Measurements from ENCODE around the gene MLPH. TPM values are rescaled to one million over a fixed set of nuclear protein-coding genes. Genes with fewer than 3 reads are reported as not detected.

Gene MLPH
- total RNA-seq, 1 donor from 2014 or later = not detected

DNA sequence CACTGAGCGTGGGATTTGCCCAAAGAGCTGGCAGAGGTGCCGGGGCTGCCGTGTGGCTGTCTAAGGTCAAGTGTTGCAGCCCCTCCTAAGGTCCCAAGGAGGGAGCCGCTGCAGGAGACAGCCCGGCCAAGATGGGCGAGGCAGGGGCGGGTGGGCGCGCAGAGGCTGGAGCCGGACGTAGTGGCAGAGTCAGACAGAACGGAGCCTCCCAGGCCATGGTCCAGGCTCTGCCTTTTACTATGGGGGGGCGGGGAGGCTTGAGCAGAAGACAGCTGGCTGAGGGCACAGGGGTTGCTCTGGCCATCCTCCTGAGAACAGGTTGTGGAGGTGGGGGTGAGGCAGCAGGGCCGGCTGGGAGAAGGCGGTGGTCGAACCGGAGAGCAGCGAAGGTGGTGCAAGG lies 51.9 kb downstream of the MLPH start:
- Mint-ChIP-seq H3K4me1 (ENCODE audit: low read depth) (no peaks in the 10 kb centered on the region), H3K36me3 (ENCODE audit: low read depth) (no peaks in the 10 kb centered on the region), H3K27me3 (ENCODE audit: low read depth) (no peaks in the 10 kb centered on the region), H3K27ac (no peak overlapping the region), H3K4me3 (ENCODE audit: low read depth) (no peak overlapping the region), H3K9me3 (no peaks in the 10 kb centered on the region)
- intact Hi-C loops (cut with micrococcal nuclease) = no loop called here
- DNase-seq (ENCODE audit: low spot score) = no peak

DNA sequence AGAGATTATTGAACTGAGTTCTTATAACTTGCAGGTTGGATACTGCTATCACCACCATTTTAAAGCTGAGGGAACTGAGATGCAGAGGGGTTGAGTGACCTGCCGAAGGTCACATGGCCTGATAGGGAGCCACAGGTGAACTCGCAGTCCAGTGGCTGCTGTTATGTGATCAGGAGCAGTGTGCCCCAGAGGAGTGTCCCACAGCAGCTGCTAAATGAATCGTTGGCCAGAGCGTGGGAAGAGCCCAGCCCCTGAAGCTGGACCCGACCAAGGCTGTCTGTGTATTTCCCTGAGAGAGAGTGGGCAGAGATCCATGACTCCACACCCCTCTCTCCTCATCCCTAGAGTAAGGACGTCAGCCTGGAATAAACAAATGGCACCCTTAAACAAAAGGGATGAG lies 52.6 kb downstream of the MLPH start:
- Mint-ChIP-seq H3K4me1 (ENCODE audit: low read depth) (no peaks in the 10 kb centered on the region), H3K27me3 (ENCODE audit: low read depth) (no peaks in the 10 kb centered on the region), H3K4me3 (ENCODE audit: low read depth) (no peak overlapping the region), H3K9me3 (no peaks in the 10 kb centered on the region), H3K27ac (no peak overlapping the region), H3K36me3 (ENCODE audit: low read depth) (no peaks in the 10 kb centered on the region)
- intact Hi-C loops (cut with micrococcal nuclease) = no loop called here
- DNase-seq (ENCODE audit: low spot score) = no peak

DNA sequence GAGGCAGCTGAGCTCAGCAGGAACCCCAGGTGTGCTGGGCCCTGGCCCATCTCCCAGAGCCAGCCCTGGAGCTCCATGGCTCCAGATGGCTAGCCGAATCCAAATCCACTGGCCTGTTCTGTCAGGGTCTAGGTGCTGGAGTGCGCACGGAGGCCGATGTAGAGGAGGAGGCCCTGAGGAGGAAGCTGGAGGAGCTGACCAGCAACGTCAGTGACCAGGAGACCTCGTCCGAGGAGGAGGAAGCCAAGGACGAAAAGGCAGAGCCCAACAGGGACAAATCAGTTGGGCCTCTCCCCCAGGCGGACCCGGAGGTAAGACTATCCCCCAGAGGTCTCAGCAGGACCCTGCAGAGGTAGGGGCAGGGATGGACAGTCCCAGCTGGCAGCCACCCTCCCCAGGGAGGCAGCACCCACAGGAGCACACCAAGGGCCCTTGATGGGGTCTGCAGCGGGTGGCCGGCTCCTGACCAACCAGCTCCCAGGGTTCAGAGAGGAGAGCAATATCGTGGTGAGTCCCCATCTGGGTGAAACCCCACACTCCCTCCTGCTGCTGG lies 53.2 kb downstream of the MLPH start:
- no peak for DNase-seq (ENCODE audit: low spot score)
- Mint-ChIP-seq H3K36me3 (ENCODE audit: low read depth) (no peaks in the 10 kb centered on the region), H3K4me3 (ENCODE audit: low read depth) (no peak overlapping the region)

DNA sequence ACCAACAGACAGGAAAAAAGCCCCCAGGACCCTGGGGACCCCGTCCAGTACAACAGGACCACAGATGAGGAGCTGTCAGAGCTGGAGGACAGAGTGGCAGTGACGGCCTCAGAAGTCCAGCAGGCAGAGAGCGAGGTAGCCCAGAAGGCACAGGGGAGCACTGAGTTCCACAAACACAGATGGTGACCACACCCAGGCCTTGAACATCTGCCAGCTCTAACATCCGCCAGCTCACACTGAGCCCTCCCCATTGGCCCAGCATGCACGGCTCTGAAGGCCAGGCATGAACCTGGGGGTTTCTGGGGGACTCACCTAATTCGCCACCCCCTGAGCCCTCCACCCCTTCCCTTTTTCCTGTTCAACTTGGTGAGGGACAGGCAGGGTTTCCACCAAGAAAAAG lies 53.8 kb downstream of the MLPH start:
- Mint-ChIP-seq H3K27ac (no peak overlapping the region), H3K9me3 (no peaks in the 10 kb centered on the region), H3K36me3 (ENCODE audit: low read depth) (no peaks in the 10 kb centered on the region), H3K4me3 (ENCODE audit: low read depth) (no peak overlapping the region), H3K27me3 (ENCODE audit: low read depth) (no peaks in the 10 kb centered on the region), H3K4me1 (ENCODE audit: low read depth) (no peaks in the 10 kb centered on the region)
- intact Hi-C loops (cut with micrococcal nuclease) = no loop called here
- no peak for DNase-seq (ENCODE audit: low spot score)

More for the DNA sequence above, 53.2 kb downstream of the MLPH start:
- H3K9me3 Mint-ChIP-seq = no peaks in the 10 kb centered on the region
- H3K4me1 Mint-ChIP-seq (ENCODE audit: low read depth) = no peaks in the 10 kb centered on the region
- intact Hi-C loops (cut with micrococcal nuclease) = no loop called here
- H3K27me3 Mint-ChIP-seq (ENCODE audit: low read depth) = no peaks in the 10 kb centered on the region
- H3K27ac Mint-ChIP-seq = no peak overlapping the region

DNA sequence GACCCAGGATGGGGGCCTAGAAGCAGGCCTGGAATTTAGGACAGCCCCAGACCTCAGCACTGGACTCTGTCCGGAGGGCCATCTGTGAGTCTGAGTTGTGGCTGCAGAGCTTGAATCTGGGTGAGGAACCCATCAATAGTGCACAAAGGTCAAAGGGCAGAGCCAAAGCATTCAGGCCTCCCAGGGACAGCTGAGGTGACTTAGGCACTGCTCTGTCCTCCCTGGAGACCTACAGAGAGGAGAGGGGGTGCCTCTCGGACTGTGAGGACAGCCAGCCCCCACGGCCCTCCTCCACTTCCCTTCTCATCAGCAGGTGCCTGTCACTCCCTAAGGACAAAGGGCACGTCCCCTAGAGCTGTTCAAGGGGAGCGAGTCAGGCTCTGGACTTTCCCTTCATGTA lies 54.2 kb downstream of the MLPH start:
- Mint-ChIP-seq H3K4me1 (ENCODE audit: low read depth) (no peaks in the 10 kb centered on the region), H3K9me3 (no peaks in the 10 kb centered on the region), H3K36me3 (ENCODE audit: low read depth) (no peaks in the 10 kb centered on the region), H3K27ac (no peak overlapping the region), H3K27me3 (ENCODE audit: low read depth) (no peaks in the 10 kb centered on the region), H3K4me3 (ENCODE audit: low read depth) (no peak overlapping the region)
- intact Hi-C loops (cut with micrococcal nuclease) = no loop called here
- DNase-seq (ENCODE audit: low spot score) = no peak

DNA sequence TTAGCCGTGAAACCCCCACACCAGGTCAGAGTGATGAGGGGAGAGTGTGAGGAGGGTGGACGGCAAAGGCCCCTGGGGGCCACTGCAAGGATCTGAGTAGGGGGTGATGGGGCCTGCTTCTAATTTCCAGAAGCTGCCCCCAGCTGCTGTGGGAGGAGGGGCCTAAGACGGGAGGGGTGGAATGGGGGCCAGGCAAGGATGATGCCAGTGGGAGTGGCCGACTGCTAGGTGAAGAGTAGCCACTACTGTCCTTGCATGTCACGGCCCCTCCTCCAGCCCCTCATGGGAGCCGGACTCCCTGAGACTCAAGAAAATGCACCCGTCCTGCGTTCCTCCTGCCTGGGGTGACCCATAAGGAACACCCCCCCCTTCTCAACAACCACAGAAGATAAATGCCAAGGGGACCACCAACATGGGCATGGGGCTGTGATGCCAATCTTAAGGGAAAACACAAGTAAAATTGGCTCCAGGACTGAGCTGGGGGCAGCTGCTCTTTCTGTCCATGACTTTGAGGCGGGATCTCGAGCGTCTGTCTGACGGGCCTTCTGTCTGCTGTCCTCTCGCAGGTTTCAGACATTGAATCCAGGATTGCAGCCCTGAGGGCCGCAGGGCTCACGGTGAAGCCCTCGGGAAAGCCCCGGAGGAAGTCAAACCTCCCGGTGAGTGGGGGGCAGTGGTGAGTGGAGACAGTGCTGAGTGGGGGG lies 55.1 kb downstream of the MLPH start:
- Mint-ChIP-seq H3K27ac (no peak overlapping the region), H3K4me3 (ENCODE audit: low read depth) (no peak overlapping the region), H3K9me3 (no peaks in the 10 kb centered on the region), H3K4me1 (ENCODE audit: low read depth) (no peaks in the 10 kb centered on the region), H3K36me3 (ENCODE audit: low read depth) (no peaks in the 10 kb centered on the region), H3K27me3 (ENCODE audit: low read depth) (no peaks in the 10 kb centered on the region)
- no peak for DNase-seq (ENCODE audit: low spot score)
- intact Hi-C loops (cut with micrococcal nuclease) = no loop called here

DNA sequence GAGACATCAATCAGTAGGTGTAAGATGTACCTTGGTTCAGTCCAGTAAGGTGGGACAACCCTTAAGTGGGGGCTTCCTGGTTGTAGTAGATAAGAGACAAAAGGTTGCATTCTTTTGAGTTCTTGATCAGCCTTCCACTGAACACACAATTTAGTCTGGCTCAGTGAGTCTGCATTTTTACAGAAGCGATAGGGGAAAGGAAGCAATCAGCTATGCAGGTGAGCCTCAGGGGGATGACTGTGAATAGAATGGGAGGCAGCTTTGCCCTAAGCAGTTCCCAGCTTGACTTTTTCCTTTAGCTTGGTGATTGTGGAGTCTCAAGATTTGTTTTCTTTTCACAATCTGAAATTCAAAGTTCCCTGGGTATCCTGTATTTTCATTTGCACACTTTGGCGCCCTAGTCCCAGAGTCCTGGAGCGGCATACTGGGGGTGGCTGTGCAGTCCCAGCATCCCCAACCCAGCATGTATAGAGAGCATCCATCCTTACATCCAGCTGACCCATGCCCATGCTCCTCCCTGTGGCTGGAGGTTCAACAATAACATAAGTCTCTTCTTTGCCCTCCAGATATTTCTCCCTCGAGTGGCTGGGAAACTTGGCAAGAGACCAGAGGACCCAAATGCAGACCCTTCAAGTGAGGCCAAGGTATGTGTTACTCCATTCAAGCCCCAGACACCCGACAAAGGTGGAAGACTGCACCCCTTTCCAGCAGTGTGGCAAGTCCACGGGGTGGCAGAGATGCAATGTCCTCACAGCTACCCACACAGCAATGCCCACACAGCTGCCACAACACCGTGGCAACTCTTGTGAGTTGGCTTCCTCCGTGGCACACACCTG lies 59.2 kb downstream of the MLPH start:
- Mint-ChIP-seq H3K4me3 (ENCODE audit: low read depth) (no peak overlapping the region), H3K36me3 (ENCODE audit: low read depth) (no peaks in the 10 kb centered on the region), H3K4me1 (ENCODE audit: low read depth) (no peaks in the 10 kb centered on the region), H3K27me3 (ENCODE audit: low read depth) (no peaks in the 10 kb centered on the region), H3K27ac (no peak overlapping the region), H3K9me3 (no peaks in the 10 kb centered on the region)
- intact Hi-C loops (cut with micrococcal nuclease) = no loop called here
- no peak for DNase-seq (ENCODE audit: low spot score)

DNA sequence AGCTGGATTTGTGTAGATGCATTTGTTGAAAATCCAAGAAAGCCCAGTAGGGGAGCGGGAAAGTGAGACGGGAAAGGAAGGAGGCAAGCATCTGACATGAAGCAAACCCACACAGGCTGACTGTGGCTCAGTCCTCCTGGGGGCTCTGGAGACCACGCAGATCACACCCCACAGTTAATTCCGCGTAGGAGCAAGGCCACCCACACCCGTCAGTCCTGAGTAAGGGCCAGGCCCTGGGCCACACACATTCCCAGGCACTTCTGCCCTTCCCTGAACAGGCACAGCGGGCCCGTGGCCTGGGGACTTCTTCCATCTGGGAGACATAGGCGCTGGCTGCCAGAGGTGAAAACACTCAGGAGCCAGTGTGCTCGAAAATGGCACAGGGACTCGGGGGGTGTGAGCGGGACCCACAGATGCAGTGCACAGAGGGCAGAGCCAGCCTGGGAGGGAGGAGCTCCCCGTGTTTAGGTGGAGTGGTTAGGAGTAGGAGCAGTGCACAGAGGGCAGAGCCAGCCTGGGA lies 59.9 kb downstream of the MLPH start:
- H3K36me3 Mint-ChIP-seq (ENCODE audit: low read depth) = no peaks in the 10 kb centered on the region
- no peaks in the 10 kb centered on the region for H3K27me3 Mint-ChIP-seq (ENCODE audit: low read depth)
- H3K4me3 Mint-ChIP-seq (ENCODE audit: low read depth) = no peak overlapping the region
- no peak overlapping the region for H3K27ac Mint-ChIP-seq
- no peaks in the 10 kb centered on the region for H3K9me3 Mint-ChIP-seq
- intact Hi-C loops (cut with micrococcal nuclease) = no loop called here
- no peak for DNase-seq (ENCODE audit: low spot score)
- no peaks in the 10 kb centered on the region for H3K4me1 Mint-ChIP-seq (ENCODE audit: low read depth)

DNA sequence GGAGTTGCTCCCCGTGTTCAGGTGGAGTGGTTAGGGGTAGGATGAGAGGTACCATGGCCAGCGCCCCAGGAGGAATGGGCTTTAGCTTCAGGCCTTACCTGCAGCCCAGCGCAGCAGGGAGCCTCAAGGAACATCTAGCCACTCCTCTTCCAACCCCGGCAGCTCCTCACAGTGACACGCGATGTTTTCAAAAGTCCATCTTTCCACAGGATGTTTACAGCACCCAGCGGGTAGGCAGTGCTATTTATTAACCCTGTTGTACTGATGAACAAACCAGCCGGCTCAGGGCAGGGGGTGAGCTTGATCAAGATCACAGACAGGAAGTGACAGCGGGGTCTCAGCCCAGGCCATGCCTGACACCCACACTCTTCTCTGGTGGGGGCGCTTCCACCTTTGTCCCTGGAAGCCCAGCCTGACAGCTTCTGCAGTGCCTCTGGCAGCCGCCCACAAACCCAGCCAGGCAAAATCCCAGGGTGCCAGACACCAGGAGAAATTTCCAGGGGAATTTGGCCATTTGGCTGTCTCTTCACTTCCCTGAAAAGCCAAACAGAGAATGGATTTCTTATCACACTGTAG lies 60.9 kb downstream of the MLPH start:
- no peak overlapping the region for H3K27ac Mint-ChIP-seq
- no peaks in the 10 kb centered on the region for H3K9me3 Mint-ChIP-seq
- no peaks in the 10 kb centered on the region for H3K4me1 Mint-ChIP-seq (ENCODE audit: low read depth)
- no peaks in the 10 kb centered on the region for H3K27me3 Mint-ChIP-seq (ENCODE audit: low read depth)
- no peaks in the 10 kb centered on the region for H3K36me3 Mint-ChIP-seq (ENCODE audit: low read depth)
- no peak for DNase-seq (ENCODE audit: low spot score)
- intact Hi-C loops (cut with micrococcal nuclease) = no loop called here
- no peak overlapping the region for H3K4me3 Mint-ChIP-seq (ENCODE audit: low read depth)

DNA sequence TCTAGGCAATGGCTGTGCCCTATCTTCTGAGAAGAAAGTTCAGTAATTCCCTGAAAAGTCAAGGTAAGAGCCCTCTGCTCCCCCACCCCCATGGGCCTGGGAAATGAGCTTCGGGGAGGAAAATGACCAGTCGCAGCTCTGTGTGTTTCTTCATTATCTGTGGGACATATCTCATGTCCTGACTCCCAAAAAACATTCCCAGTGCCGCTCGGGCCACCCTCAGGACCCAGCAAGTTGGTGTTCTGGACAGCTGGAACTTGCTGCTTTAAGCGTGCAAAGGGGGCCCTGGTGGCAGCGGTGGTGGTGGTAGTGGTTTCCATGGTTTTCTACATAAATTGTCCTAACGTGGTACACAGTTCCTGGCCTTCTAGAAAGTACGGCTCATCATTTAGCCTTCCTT lies 62.2 kb downstream of the MLPH start:
- Mint-ChIP-seq H3K27ac (no peak overlapping the region), H3K36me3 (ENCODE audit: low read depth) (no peaks in the 10 kb centered on the region), H3K27me3 (ENCODE audit: low read depth) (no peaks in the 10 kb centered on the region), H3K9me3 (no peaks in the 10 kb centered on the region), H3K4me3 (ENCODE audit: low read depth) (no peak overlapping the region), H3K4me1 (ENCODE audit: low read depth) (no peaks in the 10 kb centered on the region)
- no peak for DNase-seq (ENCODE audit: low spot score)
- intact Hi-C loops (cut with micrococcal nuclease) = no loop called here

DNA sequence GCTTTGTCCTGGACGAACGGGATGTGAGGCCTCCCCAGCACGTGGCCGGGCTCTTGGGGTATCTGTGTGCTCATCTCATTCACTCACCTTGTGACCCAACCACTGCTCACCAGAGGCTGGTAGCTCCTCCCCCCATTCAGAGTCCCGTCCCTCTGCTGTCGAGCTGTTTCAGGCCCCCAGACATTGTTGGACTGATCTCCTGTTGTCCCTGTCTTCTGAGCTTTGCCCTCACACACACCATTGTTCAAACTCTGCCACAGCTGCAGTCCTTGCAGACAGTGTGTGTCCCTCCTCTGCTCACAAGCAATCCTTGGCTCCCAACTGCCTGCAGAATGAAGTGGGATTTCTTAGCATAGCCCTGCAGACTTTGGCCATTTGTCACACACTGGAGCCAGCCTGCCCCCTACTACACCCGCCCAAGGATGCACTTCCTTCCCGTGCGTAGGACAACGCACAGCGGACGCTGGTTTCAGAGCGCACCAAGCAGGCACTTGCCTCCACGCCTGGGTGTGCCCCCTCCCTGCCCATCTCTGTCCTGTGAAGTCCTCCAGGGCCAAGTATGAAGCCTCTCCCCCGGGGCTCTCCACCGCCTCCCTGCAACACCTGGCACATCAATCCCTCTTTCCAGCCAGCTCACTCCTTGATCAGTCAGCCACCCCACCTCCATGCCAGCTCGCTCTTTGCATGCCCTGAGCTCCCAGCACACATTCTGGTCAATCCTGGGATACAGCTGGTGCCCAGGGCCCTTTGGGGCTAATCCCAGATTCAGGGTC lies 62.8 kb downstream of the MLPH start:
- DNase-seq (ENCODE audit: low spot score) = no peak
- no peaks in the 10 kb centered on the region for H3K9me3 Mint-ChIP-seq
- intact Hi-C loops (cut with micrococcal nuclease) = no loop called here
- no peak overlapping the region for H3K27ac Mint-ChIP-seq
- no peak overlapping the region for H3K4me3 Mint-ChIP-seq (ENCODE audit: low read depth)
- no peaks in the 10 kb centered on the region for H3K27me3 Mint-ChIP-seq (ENCODE audit: low read depth)
- H3K4me1 Mint-ChIP-seq (ENCODE audit: low read depth) = no peaks in the 10 kb centered on the region
- H3K36me3 Mint-ChIP-seq (ENCODE audit: low read depth) = no peaks in the 10 kb centered on the region

DNA sequence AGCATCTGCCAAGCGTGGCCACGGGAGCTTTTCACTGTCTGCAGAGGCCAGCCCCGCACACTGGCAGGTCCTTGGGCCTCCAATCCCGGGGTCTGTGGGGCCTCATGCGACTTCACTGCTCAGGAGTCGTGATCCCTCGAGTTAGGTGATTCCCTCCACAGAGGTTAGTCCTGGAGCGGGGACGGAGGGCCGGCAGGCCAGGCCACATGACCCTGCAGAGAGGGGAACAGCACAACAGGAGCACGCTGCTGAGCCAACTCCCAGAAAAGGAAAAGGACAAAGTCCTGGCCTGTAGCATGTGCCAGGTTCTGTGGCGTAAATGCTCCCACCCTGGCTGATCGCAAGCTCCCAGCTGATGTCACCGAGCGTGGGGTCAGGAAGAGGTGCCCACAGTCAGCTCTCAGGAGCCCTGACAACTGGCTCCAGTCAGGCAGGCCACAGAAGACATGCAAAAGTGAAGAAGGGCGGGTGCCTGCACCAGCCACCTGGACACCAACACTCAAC lies 64.1 kb downstream of the MLPH start:
- no peak overlapping the region for H3K4me3 Mint-ChIP-seq (ENCODE audit: low read depth)
- H3K36me3 Mint-ChIP-seq (ENCODE audit: low read depth) = no peaks in the 10 kb centered on the region
- no peak overlapping the region for H3K27ac Mint-ChIP-seq
- no peaks in the 10 kb centered on the region for H3K27me3 Mint-ChIP-seq (ENCODE audit: low read depth)
- no peak for DNase-seq (ENCODE audit: low spot score)
- no peaks in the 10 kb centered on the region for H3K4me1 Mint-ChIP-seq (ENCODE audit: low read depth)
- intact Hi-C loops (cut with micrococcal nuclease) = no loop called here
- H3K9me3 Mint-ChIP-seq = peaks cover 8% of the 10 kb centered on the region
